Measurements from ENCODE around the gene MAN1A1. TPM values are rescaled to one million over a fixed set of nuclear protein-coding genes. Genes with fewer than 3 reads are reported as not detected.
A peak's percentile ranks its signal among the peaks of the same experiment; 100 is the strongest.
"Not testable (repeated sequence)": the region's sequence is repeated elsewhere in the genome, so short reads cannot be mapped to it uniquely, and the experiment has no call there.

Gene MAN1A1
- total RNA-seq, result 39.9 and 269 TPM in 2 replicates

GRCh38 chr6:119349361-119350201, at the start of gene MAN1A1:
Gene MAN1A1, minus strand, starts transcription at chr6:119349761. Its CDS starts 696 bp downstream, at chr6:119349065.
- peak; percentile 80 to 91 for DNase-seq (ENCODE audit: low read depth in 2 of 2)

- DNase-seq (ENCODE audit: low read depth in 2 of 2), result no peak
Measured at GRCh38 chr6:119395192-119395591, 45.6 kb upstream of the MAN1A1 start.

GRCh38 chr6:119390247-119390793, 40.8 kb upstream of the MAN1A1 start:
- no peak for DNase-seq (ENCODE audit: low read depth in 2 of 2)

GRCh38 chr6:119385994-119386393, 36.4 kb upstream of the MAN1A1 start:
- DNase-seq (ENCODE audit: low read depth in 2 of 2), result no peak

GRCh38 chr6:119384444-119384843, 34.9 kb upstream of the MAN1A1 start:
- DNase-seq (ENCODE audit: low read depth in 2 of 2), result no peak

GRCh38 chr6:119379809-119380208, 30.2 kb upstream of the MAN1A1 start:
- DNase-seq (ENCODE audit: low read depth in 2 of 2), result peak in 1 of 2 donors; percentile 40

GRCh38 chr6:119377043-119377442, 27.5 kb upstream of the MAN1A1 start:
- DNase-seq (ENCODE audit: low read depth in 2 of 2), result not testable (repeated sequence)

- no peak for DNase-seq (ENCODE audit: low read depth in 2 of 2)
Measured at GRCh38 chr6:119370080-119370479, 20.5 kb upstream of the MAN1A1 start.

- no peak for DNase-seq (ENCODE audit: low read depth in 2 of 2)
Measured at GRCh38 chr6:119368921-119369320, 19.4 kb upstream of the MAN1A1 start.

GRCh38 chr6:119361209-119361608, 11.6 kb upstream of the MAN1A1 start:
- no peak for DNase-seq (ENCODE audit: low read depth in 2 of 2)

- DNase-seq (ENCODE audit: low read depth in 2 of 2), result no peak
Measured at GRCh38 chr6:119360262-119360915, 10.8 kb upstream of the MAN1A1 start.

GRCh38 chr6:119355890-119356289, 6.3 kb upstream of the MAN1A1 start:
- no peak for DNase-seq (ENCODE audit: low read depth in 2 of 2)

- no peak for DNase-seq (ENCODE audit: low read depth in 2 of 2)
Measured at GRCh38 chr6:119355157-119355556, 5.6 kb upstream of the MAN1A1 start.

GRCh38 chr6:119353696-119354095, 4.1 kb upstream of the MAN1A1 start:
- DNase-seq (ENCODE audit: low read depth in 2 of 2), result peak in 1 of 2 donors; percentile 45

GRCh38 chr6:119352001-119352400, 2.4 kb upstream of the MAN1A1 start:
- DNase-seq (ENCODE audit: low read depth in 2 of 2), result no peak

- DNase-seq (ENCODE audit: low read depth in 2 of 2), result peak; percentile 28 to 62
Measured at GRCh38 chr6:119350952-119351372, 1.4 kb upstream of the MAN1A1 start.

- peak; percentile 53 to 66 for DNase-seq (ENCODE audit: low read depth in 2 of 2)
Measured at GRCh38 chr6:119350202-119350951, 816 bp upstream of the MAN1A1 start.

GRCh38 chr6:119348748-119349360, 707 bp downstream of the MAN1A1 start:
- DNase-seq (ENCODE audit: low read depth in 2 of 2), result peak; percentile 16 to 36

- peak; percentile 4 to 12 for DNase-seq (ENCODE audit: low read depth in 2 of 2)
Measured at GRCh38 chr6:119348096-119348747, 1.3 kb downstream of the MAN1A1 start.

GRCh38 chr6:119347466-119348095, 2.0 kb downstream of the MAN1A1 start:
- DNase-seq (ENCODE audit: low read depth in 2 of 2), result peak; percentile 31 to 43

Data from lung microvascular endothelial cell (primary cell).